ENCODE measurements around the gene MARVELD1.
A peak's percentile ranks its signal among the peaks of the same experiment; 100 is the strongest.
"Not testable (repeated sequence)": the region's sequence is repeated elsewhere in the genome, so short reads cannot be mapped to it uniquely, and the experiment has no call there.

The MARVELD1 gene

DNA sequence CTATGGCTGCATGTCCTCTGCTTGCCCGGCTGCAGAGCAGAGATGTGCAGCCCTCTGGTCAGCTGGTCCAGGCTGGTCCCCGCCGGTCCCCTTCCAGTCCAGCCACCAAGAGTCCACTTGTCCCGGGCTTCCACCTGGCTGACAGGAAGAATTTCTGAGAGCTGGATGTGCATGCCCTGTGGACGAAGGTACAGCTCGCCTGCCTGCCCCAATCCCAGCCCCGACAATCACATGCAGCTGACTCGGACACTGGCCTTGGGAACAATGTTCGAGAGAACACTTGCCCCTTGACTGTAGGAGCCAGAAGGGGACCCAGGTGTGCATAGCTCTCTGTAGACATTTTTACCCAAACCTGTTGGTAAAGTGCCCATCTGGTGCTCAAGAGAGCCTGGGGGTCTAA lies 38.3 kb upstream of the MARVELD1 start:
- in situ Hi-C loops (cut with HindIII; ENCODE audit: low sequenced_read_pairs): no loop called here
- no peak overlapping the region for H3K4me3 ChIP-seq (ENCODE audit: low read depth, low read length)
- no peak for DNase-seq (ENCODE audit: low read depth)
- TF ChIP-seq, protein P1, sequence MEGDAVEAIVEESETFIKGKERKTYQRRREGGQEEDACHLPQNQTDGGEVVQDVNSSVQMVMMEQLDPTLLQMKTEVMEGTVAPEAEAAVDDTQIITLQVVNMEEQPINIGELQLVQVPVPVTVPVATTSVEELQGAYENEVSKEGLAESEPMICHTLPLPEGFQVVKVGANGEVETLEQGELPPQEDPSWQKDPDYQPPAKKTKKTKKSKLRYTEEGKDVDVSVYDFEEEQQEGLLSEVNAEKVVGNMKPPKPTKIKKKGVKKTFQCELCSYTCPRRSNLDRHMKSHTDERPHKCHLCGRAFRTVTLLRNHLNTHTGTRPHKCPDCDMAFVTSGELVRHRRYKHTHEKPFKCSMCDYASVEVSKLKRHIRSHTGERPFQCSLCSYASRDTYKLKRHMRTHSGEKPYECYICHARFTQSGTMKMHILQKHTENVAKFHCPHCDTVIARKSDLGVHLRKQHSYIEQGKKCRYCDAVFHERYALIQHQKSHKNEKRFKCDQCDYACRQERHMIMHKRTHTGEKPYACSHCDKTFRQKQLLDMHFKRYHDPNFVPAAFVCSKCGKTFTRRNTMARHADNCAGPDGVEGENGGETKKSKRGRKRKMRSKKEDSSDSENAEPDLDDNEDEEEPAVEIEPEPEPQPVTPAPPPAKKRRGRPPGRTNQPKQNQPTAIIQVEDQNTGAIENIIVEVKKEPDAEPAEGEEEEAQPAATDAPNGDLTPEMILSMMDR (IDR thresholded peaks at IDR 0.05; ENCODE audit: low read depth, low read length, missing control alignments): no peak

DNA sequence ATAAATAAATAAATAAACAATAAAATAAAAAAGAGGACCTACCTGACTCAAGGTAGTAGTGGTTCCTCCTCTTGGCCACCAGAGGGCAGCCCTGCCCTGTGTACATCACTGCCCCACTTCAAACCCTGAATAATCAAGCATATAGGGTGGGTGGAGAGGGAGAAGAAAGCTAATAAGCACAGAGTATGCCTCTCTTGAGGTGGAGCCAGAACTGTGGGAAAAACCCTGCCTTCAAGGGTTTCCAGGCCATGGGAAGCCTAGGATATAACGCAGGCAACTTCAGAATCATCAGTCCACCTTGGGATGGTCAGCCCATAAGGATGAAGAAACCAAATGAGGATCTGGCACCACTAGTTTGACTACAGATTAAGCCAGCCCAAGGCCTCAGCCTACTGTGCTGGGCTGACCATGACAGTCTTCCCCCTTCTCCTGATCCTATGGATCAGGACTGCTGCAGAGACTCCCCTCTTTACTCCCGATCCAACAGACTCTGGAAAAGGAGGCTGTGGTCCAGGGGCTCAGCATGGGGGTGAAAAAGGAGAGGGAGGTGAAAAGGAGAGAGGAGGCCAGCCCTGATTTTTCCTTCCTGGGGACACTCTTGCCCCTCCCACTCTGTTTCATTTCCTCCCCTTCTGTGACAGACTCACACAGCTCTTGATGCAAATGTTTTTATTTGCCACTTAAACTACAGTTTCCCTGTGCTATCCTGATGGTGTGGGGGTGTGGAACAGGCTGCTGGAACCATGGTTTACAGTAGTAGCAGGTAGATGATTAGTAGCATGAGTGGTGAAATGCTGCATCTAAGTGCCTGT lies 36.6 kb upstream of the MARVELD1 start:
- no peak overlapping the region for H3K4me3 ChIP-seq (ENCODE audit: low read depth, low read length)
- peak; percentile 26 for DNase-seq (ENCODE audit: low read depth)
- in situ Hi-C loops (cut with HindIII; ENCODE audit: low sequenced_read_pairs): no loop called here
- TF ChIP-seq, protein P1 (IDR thresholded peaks at IDR 0.05; ENCODE audit: low read depth, low read length, missing control alignments): peak; percentile 88

DNA sequence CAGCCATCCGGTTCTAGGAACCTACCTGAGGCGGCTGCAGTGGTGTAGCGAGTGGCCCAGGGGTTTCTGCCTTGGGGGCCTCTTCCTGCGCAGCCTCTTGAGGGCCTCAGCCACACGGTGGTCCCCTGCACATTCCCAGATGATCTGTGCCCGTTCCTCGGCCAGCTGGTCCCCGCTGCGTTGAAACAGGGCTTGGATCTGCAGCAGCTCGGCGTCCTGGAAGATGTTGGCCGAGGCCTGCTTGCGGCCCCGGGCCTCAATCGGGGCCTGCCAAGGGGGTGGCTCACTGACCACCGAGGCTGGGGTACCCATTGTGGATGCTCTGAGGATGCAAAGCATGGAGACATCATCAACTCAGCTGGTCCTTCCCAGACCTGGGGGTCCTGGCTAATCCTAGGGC lies 33.9 kb upstream of the MARVELD1 start:
- in situ Hi-C loops (cut with HindIII; ENCODE audit: low sequenced_read_pairs): no loop called here
- TF ChIP-seq, protein P1 (IDR thresholded peaks at IDR 0.05; ENCODE audit: low read depth, low read length, missing control alignments): no peak
- DNase-seq (ENCODE audit: low read depth): no peak
- no peak overlapping the region for H3K4me3 ChIP-seq (ENCODE audit: low read depth, low read length)

DNA sequence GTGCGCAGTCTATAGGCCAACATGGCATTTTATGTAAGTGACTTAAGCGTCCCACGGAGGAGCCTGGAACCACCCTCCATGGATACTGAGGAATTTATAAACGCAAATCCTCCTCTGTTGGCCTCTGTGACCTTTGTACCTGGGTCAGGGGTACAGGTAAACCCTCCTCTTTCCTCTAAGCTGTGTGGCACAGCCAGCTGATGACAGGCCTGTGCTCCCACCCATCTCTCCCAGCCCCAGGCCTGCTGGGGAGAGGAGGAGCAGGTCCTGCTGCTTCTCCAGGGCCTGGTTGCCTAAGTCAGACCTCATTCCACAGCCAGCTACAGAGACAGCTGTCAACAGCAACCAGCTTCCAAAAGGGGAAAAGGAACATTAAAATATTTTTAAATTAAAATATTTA lies 31.5 kb upstream of the MARVELD1 start:
- no peak overlapping the region for H3K4me3 ChIP-seq (ENCODE audit: low read depth, low read length)
- TF ChIP-seq, protein P1 (IDR thresholded peaks at IDR 0.05; ENCODE audit: low read depth, low read length, missing control alignments): no peak
- no peak for DNase-seq (ENCODE audit: low read depth)
- in situ Hi-C loops (cut with HindIII; ENCODE audit: low sequenced_read_pairs): no loop called here

DNA sequence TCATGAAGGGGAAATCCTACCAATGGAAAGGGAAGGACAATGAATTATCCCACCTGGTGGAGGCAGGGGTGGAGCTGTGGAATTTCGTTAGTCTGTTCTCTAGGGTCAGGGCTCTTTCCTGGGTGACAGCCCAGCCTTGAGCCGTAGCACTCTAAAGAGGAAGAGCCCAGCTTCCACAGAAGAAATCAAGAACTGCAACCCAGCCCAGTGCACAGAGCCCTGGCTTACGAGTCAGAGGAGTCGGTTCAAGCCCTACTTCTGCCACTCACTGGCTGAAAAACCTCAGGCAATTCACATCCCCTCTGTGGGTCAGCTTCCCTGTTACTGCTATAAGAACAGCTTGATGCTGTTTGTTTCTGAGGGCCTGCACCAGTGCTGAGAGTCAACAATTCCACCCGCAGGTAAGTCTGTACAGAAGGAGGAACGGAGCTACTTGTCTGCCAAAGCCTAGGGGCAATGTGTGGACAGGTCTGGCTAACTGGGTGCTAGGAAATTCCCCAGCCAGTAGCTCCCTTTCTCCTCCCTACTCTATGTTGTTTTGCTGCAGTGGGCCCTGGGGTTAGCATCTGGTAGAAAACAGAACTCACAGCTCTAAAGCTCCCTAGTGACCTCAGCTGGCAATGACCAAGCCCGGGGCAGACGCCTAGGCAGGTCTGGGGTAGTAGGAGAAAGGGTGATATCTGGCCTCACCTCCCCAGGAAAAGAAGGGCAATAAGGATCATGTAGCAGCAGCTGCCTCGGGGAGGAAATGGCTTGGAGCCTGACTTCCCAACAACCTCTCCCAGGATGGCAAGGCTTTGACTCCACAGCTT lies 29.8 kb upstream of the MARVELD1 start:
- DNase-seq (ENCODE audit: low read depth): no peak
- TF ChIP-seq, protein P1 (IDR thresholded peaks at IDR 0.05; ENCODE audit: low read depth, low read length, missing control alignments): no peak
- in situ Hi-C loops (cut with HindIII; ENCODE audit: low sequenced_read_pairs): no loop called here
- no peak overlapping the region for H3K4me3 ChIP-seq (ENCODE audit: low read depth, low read length)

DNA sequence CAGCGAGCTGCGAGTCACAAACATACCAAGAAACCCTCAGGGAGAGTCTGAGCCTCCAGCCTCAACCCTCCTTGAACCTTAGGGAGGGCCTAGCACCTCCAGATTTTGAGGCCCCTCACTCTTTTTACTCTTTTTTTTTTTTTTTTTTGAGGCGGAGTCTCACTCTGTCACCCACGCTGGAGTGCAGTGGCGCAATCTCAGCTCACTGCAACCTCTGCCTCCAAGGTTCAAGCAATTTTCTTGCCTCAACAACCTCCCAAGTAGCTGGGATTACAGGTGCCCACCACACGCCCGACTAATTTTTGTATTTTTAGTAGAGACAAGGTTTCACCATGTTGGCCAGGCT lies 29.2 kb upstream of the MARVELD1 start:
- DNase-seq (ENCODE audit: low read depth); in situ Hi-C loops (cut with HindIII; ENCODE audit: low sequenced_read_pairs); H3K4me3 ChIP-seq (ENCODE audit: low read depth, low read length): not testable (repeated sequence)

All from astrocyte of the cerebellum (primary cell).